ENCODE data around the gene PDGFB.

PDGFB gene

DNA sequence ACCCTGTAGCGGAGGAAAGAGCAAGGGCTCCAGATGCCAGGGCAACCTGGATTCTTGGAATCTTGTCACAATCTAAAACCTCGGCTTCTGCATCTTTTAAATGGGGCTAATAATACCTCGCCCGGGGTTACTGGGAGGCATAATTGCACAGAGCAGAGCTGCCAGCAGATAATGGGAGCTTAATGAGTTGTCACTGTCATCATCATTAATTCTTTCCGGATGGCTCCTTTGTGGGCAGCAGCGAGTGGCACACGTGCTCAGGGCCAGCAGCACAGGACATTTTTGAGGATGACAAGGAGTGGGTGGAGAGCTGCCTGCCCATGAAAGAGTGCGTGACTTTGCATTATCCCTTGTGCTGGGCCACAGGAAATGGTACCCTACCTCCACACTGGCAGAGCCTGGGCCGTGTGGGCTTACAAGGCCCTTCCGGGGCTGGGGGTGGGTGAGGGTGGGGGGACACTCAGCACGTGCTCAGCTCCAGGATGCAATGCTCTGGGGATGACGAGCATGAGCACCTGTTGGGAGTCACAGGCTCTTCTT is 5.7 kb downstream of the PDGFB start:
- DNase-seq: no peak

DNA sequence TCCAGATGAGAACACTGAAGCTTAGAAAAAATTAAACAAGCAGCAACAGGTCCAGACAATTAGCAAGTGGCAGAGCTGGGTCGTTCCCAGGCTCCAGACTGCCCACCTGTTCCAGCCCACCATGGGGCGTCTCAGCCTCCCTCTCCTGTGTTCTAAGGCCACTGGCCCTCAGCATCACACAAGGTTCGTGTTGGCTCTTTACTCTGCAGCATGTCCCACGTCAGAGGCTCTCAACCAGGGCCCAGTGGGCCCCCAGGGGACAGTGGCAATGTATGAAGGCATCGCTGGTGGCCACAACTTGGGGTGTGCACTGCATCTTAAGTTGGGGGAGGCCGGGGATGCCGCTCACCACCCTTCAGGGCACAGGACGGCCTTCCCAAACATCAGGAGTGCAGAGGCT is 6.2 kb downstream of the PDGFB start:
- no peak for DNase-seq

DNA sequence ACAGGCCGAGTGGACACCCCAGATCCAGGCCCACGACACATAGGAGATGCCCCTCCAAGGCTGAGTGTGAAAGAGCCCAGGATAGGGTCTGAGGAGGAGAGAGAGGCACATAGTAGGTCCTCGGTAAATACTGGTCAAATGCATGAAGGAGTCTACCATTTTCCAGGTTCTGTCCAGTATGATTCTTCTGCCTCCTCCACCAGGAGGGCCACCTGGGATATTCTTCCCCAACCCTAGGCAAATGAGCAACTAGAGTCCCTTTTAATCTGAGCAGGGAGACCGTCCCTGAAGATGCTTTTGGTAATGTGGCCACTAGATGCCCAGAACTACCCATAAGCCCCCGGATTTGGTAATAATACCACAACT is 6.7 kb downstream of the PDGFB start:
- DNase-seq: no peak

DNA sequence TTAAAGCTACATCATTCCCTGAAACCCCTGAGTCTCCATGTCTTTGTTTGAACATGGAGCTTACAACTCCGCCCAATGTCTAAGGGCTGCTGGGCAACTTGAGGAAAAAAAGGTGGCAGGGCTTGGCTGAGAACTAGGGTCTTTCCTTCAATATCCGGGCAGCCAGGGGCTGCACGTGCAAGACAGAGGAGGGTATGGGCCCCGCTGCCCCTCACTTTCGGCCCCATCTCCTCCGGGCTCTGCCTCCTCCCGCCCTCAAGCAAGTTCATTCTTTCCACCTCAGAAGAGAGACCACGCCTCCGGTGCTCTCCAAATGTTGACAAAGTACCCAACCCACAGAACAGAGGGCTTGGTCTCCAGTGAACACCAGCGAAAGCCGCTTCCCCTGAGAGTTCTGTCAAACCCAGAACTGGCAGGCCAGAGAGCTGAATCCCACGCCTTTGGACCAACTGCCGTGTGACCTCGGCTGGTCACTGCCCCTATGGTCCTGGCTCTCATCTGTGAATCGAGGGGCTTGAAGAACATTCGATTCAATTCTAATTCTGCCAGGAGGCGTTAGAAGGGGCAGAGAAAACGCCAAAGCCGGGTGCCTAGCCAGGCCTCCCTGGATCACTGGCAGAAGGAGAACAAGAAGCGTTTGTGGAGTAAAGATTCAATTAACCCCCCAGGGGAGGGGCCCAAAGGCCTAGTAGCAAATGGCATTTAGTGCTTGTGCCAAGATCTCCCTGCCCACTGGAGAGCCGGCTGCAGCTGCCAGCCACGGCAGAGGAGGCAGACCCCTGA is 7.3 kb downstream of the PDGFB start:
- DNase-seq: peak; percentile 40

DNA sequence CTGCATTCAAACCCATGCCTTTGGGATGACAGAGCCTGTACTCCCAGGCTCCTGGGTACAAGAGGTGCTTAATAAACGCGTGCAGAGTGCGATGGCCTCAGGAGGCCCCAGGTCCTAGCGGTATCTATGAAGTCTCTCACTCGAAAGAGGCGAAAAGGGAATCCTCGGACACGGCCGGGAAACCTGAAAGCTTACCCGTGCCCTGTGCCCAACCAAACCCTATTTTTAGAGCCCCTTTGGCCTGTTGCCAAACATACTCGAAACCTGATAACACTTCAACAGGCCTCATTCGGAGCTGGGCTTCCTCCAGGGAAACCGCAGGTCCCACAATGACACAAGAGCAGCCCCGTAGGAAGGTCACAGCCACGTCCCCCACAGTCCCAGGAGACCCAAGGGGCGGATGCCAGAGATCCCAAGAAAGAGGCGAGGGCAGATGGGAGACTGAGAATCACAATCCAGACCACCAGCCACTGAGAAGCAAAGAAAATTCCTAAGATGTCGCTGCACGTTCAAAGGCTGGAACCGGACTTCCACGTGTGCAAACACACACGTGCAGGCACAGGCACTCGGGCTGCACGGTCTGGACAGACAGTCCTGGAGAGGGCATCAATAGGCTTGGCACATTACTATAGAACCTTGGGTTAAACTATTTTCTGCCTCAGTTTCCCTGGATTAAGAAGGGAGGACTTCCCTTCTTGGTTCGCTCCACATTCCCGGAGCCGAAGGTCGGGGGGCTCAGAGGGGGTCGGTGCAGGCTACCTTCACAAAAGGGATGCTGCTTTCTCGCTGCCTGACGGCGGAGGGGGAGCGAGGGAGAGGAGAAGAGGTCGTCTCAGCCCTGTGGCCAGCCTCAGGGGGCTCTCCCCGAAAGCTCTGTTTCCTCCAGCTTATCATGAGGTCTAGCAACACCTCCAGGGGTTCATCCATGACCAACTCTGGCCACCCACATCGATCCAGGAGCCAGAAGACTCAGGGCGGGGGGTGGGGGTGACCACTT is 8.2 kb downstream of the PDGFB start:
- no peak for DNase-seq

DNA sequence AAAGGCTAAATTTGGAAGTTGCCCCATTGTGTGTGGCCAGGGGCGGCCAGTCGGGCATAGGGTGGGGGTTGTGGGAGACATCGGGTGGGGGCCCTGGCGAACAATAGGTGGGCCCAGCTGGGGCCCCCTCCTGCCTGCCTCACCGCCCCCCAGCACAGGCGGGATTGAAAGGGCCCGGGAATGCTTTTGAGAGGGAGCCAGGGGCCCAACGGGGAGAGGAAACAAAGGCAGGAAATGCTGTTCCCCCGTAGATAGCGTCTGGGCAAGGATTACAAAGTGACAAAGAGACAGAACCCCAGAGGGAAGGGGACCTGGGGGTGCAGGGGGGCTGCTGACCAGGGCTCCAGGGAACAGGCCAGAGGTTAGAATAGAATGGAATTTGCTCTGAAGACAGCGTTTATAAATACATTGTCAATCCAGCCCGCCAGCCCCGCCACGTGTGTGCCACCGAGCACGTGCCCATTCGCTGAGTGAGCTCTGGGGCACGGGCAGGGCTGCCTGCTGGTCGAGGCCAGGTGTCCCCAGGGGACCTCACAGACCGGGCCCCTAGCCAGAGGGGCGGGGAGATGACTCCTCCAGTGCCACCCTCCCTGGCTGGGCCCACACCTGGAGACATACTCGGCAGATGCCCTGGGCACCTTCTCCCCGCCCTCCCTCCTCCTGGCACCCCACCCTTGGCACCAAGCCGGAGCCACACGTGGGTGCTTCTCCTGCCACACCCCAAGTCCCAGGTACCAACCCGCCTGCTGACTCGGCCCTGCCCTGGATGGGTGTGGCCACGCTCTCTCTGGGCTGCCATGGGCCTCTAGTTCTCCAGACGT is 9.7 kb downstream of the PDGFB start:
- DNase-seq: no peak

DNA sequence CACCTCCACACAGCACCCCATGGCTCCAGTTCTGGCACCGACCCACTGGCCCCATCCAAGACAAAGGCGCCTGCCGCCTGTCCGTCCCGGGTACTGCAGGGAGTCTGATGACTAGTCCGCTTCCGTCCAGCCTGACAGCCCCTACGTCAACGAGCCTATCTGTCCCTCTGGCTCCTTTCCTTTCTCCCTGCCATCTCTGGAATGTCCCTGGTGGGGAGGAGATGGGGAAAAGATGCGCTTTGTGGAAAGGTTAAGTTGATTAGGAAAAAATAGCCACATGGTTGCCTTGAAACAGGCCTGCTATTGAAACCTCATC is 10.4 kb downstream of the PDGFB start:
- DNase-seq: no peak

DNA sequence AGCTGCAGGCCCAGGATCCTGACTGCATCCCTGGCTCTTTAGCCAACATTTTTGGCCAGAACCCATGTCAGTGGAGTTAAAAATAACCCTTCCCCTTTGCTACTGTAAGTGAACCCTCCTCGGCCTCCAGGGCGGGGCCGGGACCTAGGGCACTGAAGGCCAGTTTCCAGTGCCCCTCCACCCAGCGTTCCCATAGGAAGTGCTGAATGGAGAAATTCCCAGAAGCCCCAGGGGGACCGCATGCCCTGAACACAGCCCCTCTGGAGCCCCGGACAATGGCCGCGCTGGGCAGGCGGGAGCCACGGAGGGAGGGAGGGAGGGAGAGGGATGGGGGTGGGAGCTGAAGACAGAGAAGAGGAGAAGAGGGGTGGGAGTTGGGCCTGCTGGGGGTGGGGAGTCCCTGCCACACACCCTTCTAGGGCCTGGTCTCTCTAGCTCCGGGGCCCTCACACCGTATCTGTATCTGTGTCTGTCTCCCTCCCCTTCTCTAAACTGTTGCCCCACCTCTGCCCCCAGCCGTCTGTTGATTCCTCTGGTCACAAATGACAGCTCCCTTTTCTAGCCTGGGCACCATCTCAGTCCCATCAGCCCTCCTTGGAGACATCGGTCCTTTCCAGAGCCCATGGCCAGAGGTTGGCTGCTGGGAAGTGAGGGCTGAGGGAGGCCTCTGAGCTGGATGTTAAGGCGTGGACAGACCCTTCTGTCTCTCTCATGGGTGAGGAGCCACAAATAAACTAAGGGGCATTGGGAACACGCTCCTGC is 10.9 kb downstream of the PDGFB start:
- no peak for DNase-seq

DNA sequence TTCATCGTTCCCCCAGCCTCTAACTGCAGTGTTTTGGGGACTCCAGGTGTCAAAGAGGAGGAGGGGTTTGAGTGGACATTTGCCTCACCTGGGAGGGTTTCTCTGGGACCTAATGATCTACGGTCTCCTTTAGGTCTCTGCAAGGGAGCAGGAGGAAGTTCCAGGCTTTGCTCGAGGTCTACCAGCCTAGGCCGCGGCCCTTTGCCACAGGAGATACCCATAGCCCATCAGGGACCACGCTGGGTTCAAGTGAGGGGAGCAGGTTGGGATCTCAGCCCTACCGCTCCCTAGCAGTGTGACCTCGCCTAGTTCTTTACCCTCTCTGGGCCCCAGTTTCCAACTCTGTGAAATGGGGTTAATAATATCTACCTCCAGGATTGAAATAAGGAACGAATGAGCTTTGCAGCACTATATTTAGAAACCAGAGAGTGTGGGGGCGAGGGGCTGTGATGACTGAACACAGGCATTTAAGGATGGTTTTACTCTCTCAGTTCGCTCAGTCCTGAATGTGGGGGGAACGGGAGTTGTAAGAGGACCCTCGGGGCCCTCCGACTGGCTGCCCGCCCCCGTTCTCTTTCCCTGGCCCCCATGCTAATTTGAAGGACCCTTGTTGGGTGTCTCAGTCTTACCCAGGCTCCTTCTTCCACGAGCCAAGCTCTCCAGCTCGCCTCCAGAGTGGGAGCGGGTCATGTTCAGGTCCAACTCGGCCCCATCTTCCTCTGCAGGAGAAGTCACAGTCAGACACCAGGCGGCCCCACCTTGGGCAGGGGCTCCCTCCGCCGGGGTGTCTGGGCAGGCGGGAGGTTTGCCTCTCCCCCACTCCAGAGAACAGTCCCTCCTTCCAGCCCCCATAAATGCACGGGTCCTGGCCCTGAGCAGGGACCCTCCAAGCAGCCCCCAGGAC is 11.7 kb downstream of the PDGFB start:
- no peak for DNase-seq

DNA sequence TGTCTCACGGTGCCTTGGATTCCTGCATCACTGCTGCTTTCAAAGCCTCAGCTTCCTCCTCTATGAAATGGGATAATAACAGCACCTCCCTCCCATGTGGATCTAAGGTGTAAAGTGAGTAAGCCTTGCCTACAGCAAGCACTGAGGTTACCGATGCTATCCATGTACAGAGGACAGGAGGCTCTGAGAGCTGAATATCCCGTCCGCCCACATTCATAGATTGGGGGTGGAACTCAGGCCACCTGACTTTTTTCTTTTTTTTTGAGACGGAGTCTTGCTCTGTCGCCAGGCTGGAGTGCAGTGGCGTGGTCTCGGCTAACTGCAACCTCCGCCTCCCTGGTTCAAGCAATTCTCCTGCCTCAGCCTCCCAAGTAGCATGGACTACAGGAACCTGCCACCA is 12.5 kb downstream of the PDGFB start:
- DNase-seq: no peak

DNA sequence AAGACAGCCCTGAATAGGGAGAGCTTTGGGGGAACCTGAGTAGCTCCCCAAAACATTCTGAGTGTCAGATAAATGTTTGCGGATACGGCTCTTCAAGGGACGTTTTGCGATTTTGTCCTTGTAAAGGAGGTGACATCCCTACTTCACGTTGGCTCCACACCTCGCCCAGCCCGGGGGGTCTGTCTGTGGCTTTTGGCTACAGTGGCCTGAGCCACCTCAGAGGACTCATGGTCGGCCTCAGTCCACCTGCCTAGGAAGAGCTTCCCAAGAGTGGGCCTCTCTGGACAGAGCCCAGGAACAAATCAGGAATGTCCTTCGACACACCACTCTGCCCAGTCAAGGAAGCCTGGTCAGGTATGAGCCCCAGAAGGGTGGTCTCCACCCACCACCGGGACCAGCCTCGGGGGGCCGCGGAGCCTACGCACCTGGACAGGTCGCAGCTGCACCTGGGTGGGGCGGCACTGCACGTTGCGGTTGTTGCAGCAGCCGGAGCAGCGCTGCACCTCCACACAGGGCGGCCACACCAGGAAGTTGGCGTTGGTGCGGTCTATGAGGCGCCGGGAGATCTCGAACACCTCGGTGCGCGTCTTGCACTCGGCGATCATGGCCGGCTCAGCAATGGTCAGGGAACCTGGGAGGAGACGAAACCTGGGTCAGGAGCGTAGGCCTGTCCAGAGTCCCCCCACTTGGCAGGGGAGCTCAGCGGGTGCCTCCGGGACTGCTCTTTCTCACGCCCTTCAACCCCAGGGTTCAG is 13.4 kb downstream of the PDGFB start:
- no peak for DNase-seq

DNA sequence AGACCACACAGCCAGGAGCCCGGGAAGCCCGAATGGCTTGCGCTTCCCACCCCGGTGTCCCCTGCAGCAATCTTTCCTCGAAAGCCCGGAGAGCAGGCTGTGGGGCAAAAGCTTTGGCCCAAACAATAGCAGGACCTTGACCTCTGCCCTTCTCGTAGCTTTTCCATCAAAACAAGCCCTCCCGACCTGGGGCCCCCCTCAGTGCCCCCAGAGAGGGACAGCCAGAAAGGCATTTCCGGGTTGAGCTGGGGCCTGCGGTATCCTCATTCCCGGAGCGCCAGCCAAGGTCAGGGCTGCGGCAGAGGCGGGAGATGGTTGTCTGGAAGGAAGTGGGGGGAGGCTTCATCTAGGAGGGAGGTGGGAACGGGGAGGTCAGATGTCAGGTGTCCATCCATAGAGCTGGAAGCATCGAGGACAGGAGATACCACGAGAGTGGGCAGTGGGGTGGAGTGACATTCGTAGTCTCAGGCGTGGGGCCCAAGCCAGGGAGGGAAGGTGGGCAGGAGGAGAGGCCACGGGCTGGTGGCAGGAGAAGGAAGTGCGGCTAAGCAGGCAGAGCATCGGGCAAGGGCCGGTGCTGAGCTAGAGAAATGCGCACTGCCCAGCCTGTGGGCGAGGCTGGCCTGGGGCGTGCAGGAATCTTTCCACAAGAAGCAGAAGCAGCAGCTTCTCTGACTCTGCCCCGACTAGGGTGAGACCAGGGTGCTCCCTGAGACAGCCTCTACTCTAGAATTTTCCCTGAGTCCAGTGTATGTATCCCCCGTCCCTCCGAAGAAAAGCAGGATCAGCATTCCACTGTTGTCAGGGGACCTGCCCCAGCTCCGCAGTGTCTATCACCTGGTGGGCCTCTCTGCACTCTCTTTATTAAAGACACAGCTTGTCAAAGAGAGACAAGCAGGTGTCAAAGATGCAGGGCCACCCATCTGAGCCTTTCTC is 14.3 kb downstream of the PDGFB start:
- no peak for DNase-seq

DNA sequence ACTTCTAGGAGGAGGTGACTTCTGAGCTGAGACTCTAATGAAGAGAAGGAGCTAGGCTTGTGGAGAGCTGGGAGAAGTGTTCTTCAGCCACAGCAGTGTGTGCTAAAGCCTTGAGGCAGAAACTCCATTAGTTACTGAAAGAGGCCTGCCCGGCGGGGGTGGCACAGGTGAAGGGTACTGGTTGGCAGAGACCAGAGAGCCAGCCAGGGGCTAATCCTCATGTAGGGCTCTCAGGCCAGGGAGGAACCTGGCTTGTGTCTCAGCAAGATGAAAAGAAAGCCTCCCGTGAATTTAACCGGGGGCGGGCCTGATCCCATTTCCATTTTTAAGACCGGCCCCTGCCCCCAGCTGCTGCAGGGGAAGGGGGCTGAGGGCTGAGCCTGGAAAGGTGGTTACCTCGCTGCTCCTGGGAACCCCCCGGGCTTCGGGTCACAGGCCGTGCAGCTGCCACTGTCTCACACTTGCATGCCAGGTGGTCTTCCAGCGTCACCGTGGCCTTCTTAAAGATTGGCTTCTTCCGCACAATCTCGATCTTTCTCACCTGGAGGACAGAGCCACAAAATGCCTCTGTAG is 15.0 kb downstream of the PDGFB start:
- no peak for DNase-seq

DNA sequence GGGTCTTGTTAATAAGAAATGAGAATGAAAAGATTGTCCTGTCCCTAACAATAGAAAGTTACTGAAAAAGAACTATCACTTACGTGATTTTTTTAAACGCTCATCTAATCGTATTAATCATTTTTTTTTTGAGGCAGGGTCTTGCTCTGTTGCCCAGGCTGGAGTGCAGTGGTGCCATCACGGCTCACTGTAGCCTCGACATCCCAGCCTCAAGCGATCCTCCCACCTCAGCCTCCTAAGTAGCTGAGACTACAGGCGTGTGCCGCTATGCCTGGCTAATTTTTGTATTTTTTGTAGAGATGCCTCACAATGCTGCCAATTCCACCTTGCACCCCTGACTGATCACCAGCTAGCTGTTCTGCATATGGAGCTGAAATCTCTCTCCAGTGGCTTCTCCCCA is 15.7 kb downstream of the PDGFB start:
- DNase-seq: no peak

DNA sequence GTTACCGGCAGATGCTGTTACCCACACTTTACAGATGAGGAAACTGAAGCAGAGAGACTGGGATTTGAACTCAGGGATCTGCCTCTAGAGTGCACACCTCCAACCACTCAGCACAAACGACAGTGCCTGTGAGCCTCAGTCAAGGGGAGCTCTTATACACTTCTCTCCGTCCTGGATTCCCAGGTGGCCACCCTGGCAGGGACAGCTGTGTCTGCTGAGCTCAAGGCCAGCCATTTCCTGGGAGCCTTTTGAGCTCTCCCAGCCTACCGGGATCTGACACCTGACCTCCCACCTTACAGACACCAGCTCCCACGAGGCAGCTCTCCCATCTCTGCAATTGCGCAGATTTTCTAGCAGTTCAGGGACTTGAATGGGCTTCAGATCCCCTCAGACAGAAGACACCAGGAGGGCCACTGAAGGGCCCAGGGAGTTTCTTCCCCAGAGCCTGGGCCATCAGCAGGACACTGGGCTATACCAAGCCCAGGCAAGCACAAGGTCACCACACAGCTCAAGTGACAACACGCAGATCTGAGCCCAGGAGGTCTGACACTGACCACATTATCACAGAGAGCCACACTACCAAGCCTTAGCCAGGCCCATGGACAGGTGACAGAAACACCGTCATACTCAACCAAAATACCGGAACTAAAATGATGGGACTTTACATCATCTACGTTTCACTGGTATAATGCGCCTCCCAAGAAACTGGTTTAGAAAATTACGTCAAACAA is 17.1 kb downstream of the PDGFB start:
- DNase-seq: no peak

DNA sequence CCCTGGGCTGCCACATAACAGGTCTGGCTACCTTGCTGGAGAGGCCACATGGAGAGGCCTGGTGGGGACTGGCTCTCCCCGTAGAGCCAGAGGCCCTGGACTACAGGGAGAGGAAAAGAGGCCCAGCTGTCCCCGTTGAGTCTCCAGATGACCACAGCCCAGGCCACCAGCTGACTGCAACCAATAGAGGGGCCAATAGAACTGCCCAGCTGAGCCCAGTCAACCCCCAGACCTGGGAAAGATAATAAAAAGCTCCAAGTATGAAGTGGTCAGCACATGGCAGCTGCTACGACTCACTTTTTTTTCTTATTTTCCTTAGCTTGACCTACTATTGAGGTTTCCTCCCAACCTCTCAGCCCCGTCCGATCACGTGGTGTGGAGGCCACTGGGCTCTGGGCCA is 18.4 kb downstream of the PDGFB start:
- DNase-seq: no peak

DNA sequence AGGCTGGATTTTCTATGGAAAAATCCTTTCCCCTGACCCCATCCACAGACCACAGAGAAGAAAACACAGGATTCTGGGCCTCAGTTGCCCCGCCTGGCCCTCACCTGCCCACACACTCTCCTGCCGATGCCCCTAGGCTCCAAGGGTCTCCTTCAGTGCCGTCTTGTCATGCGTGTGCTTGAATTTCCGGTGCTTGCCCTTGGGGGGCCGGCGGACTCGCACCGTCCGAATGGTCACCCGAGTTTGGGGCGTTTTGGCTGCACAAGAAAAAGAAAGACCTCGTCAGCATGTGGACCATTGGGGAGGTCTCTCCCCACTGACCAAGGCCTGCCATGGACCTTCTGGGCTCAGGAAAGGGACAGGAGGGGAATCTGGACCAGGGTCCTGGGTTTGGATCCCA is 19.2 kb downstream of the PDGFB start:
- no peak for DNase-seq

DNA sequence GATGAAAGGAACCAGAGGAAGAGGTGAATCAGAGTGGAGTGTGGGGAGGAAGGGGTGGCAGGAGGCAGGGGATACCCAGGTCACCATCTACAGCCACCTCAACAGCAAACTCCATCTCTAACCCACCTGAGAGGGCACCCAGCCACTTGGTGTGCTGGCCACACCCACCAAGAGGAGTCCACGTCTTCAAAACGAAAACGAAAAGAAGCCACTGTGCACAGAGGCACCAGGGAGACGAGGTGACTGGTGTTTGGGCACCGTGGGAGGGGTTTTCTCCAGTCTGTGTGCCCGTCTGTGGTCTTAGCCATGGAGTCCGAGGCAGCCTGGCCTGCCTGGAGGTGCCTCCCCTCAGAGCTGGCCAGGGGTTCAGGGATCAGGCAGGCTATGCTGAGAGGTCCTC is 20.2 kb downstream of the PDGFB start:
- DNase-seq: no peak

All from stimulated activated CD4-positive, alpha-beta T cell treated with anti-CD3 and anti-CD28 coated beads, Interleukin-4, amount 100 ng/mL, for 1 hour (primary cell).